Heart right ventricle (tissue), 16 donors: Measurements from ENCODE around the gene CALD1. TPM values are rescaled to one million over a fixed set of nuclear protein-coding genes. Genes with fewer than 3 reads are reported as not detected.
A peak's percentile ranks its signal among the peaks of the same experiment; 100 is the strongest.

ENCODE experiments used
- ATAC-seq, 8 donors: fragments of 200-7000 bp; cut with Tn5 transposase; one replicate each; pipeline ENCODE4 v1.9.1; 2020; ENCODE audit warnings: mild to moderate bottlenecking in 8 of 8, moderate library complexity in 8 of 8, moderate number of reproducible peaks in 1 of 8
- DNase-seq, 2 donors: peaks; one replicate each; pipeline ENCODE4 v3.0.0-alpha.2; 2020
- H3K27ac ChIP-seq, 10 donors: fragments of 200-600 bp; sonication (generic) in 2 of 10; one replicate each; pipeline versions ENCODE4 v1.5.0 to v1.8.0; 2020 to 2022; ENCODE audit warnings: mild to moderate bottlenecking in 3 of 10
- H3K27me3 ChIP-seq, 7 donors: fragments of 200-600 bp; one replicate each; pipeline ENCODE4 v1.8.0; 2021 to 2022; ENCODE audit warnings: mild to moderate bottlenecking in 2 of 7
- H3K36me3 ChIP-seq, 9 donors: fragments of 200-600 bp; sonication (generic) in 1 of 9; one replicate each; pipeline versions ENCODE4 v1.5.0 to v1.8.0; 2020 to 2022; ENCODE audit warnings: mild to moderate bottlenecking in 2 of 9
- H3K4me1 ChIP-seq, 9 donors: fragments of 200-600 bp; sonication (generic) in 1 of 9; one replicate each; pipeline versions ENCODE4 v1.5.0 to v1.8.0; 2020 to 2022; ENCODE audit warnings: mild to moderate bottlenecking in 4 of 9
- H3K4me3 ChIP-seq, 10 donors: fragments of 200-600 bp; sonication (generic) in 2 of 10; one replicate each; pipeline versions ENCODE4 v1.5.0 to v1.8.0; 2020 to 2022; ENCODE audit warnings: mild to moderate bottlenecking in 7 of 10, moderate library complexity in 2 of 10
- H3K9me3 ChIP-seq, 11 donors: fragments of 200-600 bp in 10 of 11; sonication (generic) in 2 of 11; one replicate each; pipeline versions ENCODE4 v1.5.0 to v1.8.0; 2013 to 2022; ENCODE audit warnings: mild to moderate bottlenecking in 2 of 11, control low read depth in 1 of 11, moderate library complexity in 1 of 11
- CTCF ChIP-seq, 9 donors: fragments of 200-600 bp; sonication (generic) in 2 of 9; IDR thresholded peaks; one replicate each; pipeline versions ENCODE4 v1.5.0 to v1.8.0; 2021 to 2022; ENCODE audit warnings: antibody characterized with exemption in 9 of 9, mild to moderate bottlenecking in 5 of 9, moderate library complexity in 1 of 9
- WGBS, 2 donors: extraction: QIAGEN DNeasy Blood & Tissue Kit; methylation state at CpG; one replicate each; pipeline ENCODE4 v1.1.7; 2013; ENCODE audit warnings: inconsistent platforms in 1 of 2; 5-methylcytosine and 5-hydroxymethylcytosine counted together
- intact Hi-C, 10 donors: fragments of 100-400 bp; cut with DNase I; formaldehyde crosslinking; loops; one replicate each; pipeline versions ENCODE4 v1.11.1 to v1.14.2; 2022
- polyA plus RNA-seq, 2 donors: library from polyadenylated mRNA; stranded (reverse); fragments of 200-250 nt; gene quantifications; one replicate each; pipeline ENCODE4 v1.2.3, GENCODE V29; 2013
- total RNA-seq, 10 donors: library from RNA; stranded (reverse); fragmentation: NEBNext Ultra II Directional in 3 of 10; extraction: Animal tissue kit (Norgen Biotek cat#: 25700) in 3 of 10; gene quantifications; one replicate each; pipeline versions ENCODE4 v1.2.1 to v1.2.4, GENCODE V29; 2021 to 2023
- donor health status: Arrhythmogenic right ventricular cardiomyopathy.
- donor health status: ischemic (EF 13 %, LVEDD 7.1; RV severe dilation, severe dysfunction).
- donor health status: healthy with polysubstance abuse.
- donor health status: DM: no; HTN: yes; CAD: no.
- donor health status: DM: no; HTN: no; CAD: no.
- donor health status: ischemic (EF 25% LVEDD 6.9; RV normal size, moderate dysfunction).
- donor health status: ischemic (EF 25% LVEDD 5.7; RV mildly dilated, moderate dysfunction).
- donor health status: healthy.
- donor health status: DM: yes; HTN: yes; CAD: no.
- donor health status: Ischemic cardiomyopathy.
- donor health status: ischemic (EF 35%, LVEDD 5.7; RV mildly dilated, moderate dysfunction).
- donor health status: nonischemic (EF 11% LVEDD 7.7; RV severe dilation, severe dysfunction).
- donor health status: DM: yes; HTN: yes; CAD: no.
- donor health status: PGD.
- donor health status: ischemic (EF 29% LVEDD 5.4; RV normal size, mild dysfunction).
- donor health status: nonischemic (EF 23%, LVEDD 6.1; RV moderate dilation, normal function).

CALD1 gene
- total and polyA plus RNA-seq, 12 donors = 69.9 to 180 (median 126) TPM

GRCh38 chr7:134802762-134803161 is 23.3 kb downstream of the CALD1 start:
- intact Hi-C loops = no loop called here
- peaks cover 0 to 15% (median 0%) of the 10 kb centered on the region in 9 donors for H3K36me3 ChIP-seq
- H3K9me3 ChIP-seq = peaks cover 0 to 4% (median 0%) of the 10 kb centered on the region in 11 donors
- H3K4me3 ChIP-seq = no peak overlapping the region
- H3K4me1 ChIP-seq = peaks cover 2 to 58% (median 38%) of the 10 kb centered on the region in 9 donors
- no peak for ATAC-seq
- no peak for DNase-seq
- H3K27me3 ChIP-seq = no peaks in the 10 kb centered on the region
- no peak for TF ChIP-seq CTCF (IDR thresholded peaks at IDR 0.05)
- WGBS, 2 donors = 95 to 96% methylated on average over 4 of the region's 4 CpGs
- no peak overlapping the region for H3K27ac ChIP-seq

GRCh38 chr7:134804351-134804750 is 24.9 kb downstream of the CALD1 start:
- DNase-seq (no peak), ATAC-seq (peak in 4 of 8 donors; percentile 46 to 65 (median 60))
- TF ChIP-seq CTCF (IDR thresholded peaks at IDR 0.05) = no peak
- 43 to 58% methylated on average over 2 of the region's 2 CpGs for WGBS, 2 donors
- Histone ChIP-seq H3K4me3 (no peak overlapping the region), H3K4me1 (peaks cover 2 to 58% (median 37%) of the 10 kb centered on the region in 9 donors), H3K27me3 (no peaks in the 10 kb centered on the region), H3K36me3 (peaks cover 0 to 15% (median 0%) of the 10 kb centered on the region in 9 donors), H3K27ac (peak overlapping the region in 8 of 10 donors; percentile 2 to 81 (median 49)), H3K9me3 (peaks cover 0 to 4% (median 0%) of the 10 kb centered on the region in 11 donors)
- intact Hi-C loops = no loop called here

- H3K4me3 ChIP-seq = no peak overlapping the region
- H3K36me3 ChIP-seq = peaks cover 0 to 15% (median 0%) of the 10 kb centered on the region in 9 donors
- TF ChIP-seq CTCF (IDR thresholded peaks at IDR 0.05) = no peak
- intact Hi-C loops = no loop called here
- 90 to 92% methylated on average over 3 of the region's 3 CpGs for WGBS, 2 donors
- H3K9me3 ChIP-seq = peaks cover 0 to 4% (median 0%) of the 10 kb centered on the region in 11 donors
- peaks cover 0 to 58% (median 37%) of the 10 kb centered on the region in 9 donors for H3K4me1 ChIP-seq
- DNase-seq (no peak), ATAC-seq (no peak)
- H3K27ac ChIP-seq = peak overlapping the region in 8 of 10 donors; percentile 2 to 81 (median 49)
- no peaks in the 10 kb centered on the region for H3K27me3 ChIP-seq
Observed at GRCh38 chr7:134804854-134805253, 25.4 kb downstream of the CALD1 start.

GRCh38 chr7:134806197-134806596 is 26.8 kb downstream of the CALD1 start:
- H3K4me3 ChIP-seq = no peak overlapping the region
- peaks cover 0 to 4% (median 0%) of the 10 kb centered on the region in 11 donors for H3K9me3 ChIP-seq
- WGBS, 2 donors = 94% methylated on average over 4 of the region's 4 CpGs
- no peaks in the 10 kb centered on the region for H3K27me3 ChIP-seq
- DNase-seq = no peak
- peak overlapping the region in 1 of 10 donors; percentile 81 for H3K27ac ChIP-seq
- TF ChIP-seq CTCF (IDR thresholded peaks at IDR 0.05) = no peak
- H3K36me3 ChIP-seq = peaks cover 0 to 22% (median 0%) of the 10 kb centered on the region in 9 donors
- intact Hi-C loops = no loop called here
- ATAC-seq = no peak
- H3K4me1 ChIP-seq = peaks cover 4 to 68% (median 45%) of the 10 kb centered on the region in 9 donors
